WTC11 (cell line): ENCODE results near the gene ZNF205. TPM values are rescaled to one million over a fixed set of nuclear protein-coding genes. Genes with fewer than 3 reads are reported as not detected.

Experiments used
- ATAC-seq: fragments of 200-7000 bp; cut with Tn5 transposase; 2 replicates; pipeline ENCODE4 v1.10.0; 2021; ENCODE audit warnings: mild to moderate bottlenecking, moderate library complexity
- CTCF ChIA-PET: fragments of 300-600 bp; sonication (Branson Sonifier 250); formaldehyde crosslinking; loops from one replicate; lab custom pipeline; 2021; ENCODE audit warnings: antibody characterized with exemption; lab: Charles Lee
- POLR2A ChIA-PET: fragments of 350-600 bp; sonication (Branson Sonifier 250); formaldehyde crosslinking; loops from one replicate; lab custom pipeline; 2021; ENCODE audit warnings: antibody characterized with exemption; lab: Charles Lee
- DNase-seq: peaks from one replicate; pipeline ENCODE4 v3.0.0; 2021; ENCODE audit warnings: low spot score
- H3K27ac Mint-ChIP-seq: 2 replicates; pipeline ENCODE4 v1.8.0; 2021; ENCODE audit warnings: mixed read lengths
- H3K27me3 Mint-ChIP-seq: 2 replicates; pipeline ENCODE4 v1.8.0; 2021; ENCODE audit warnings: low read depth, mild to moderate bottlenecking, moderate library complexity, mixed read lengths
- H3K36me3 Mint-ChIP-seq: 2 replicates; pipeline ENCODE4 v1.8.0; 2021; ENCODE audit warnings: mixed read lengths
- H3K4me1 Mint-ChIP-seq: 2 replicates; pipeline ENCODE4 v1.8.0; 2022; ENCODE audit warnings: mixed read lengths
- H3K4me3 Mint-ChIP-seq: 2 replicates; pipeline ENCODE4 v1.8.0; 2021; ENCODE audit warnings: mild to moderate bottlenecking, moderate library complexity, mixed read lengths
- H3K9me3 Mint-ChIP-seq: 2 replicates; pipeline ENCODE4 v1.8.0; 2021; ENCODE audit warnings: mixed read lengths
- AFF4 ChIP-seq: sonication (generic); formaldehyde crosslinking; IDR thresholded peaks from 2 replicates; pipeline ENCODE4 v1.8.1; 2023; ENCODE audit warnings: mild to moderate bottlenecking, missing genetic modification reagents, borderline replicate concordance
- ARID4B ChIP-seq: sonication (generic); formaldehyde crosslinking; IDR thresholded peaks from 2 replicates; pipeline ENCODE4 v1.8.0; 2023; ENCODE audit warnings: missing genetic modification reagents, mild to moderate bottlenecking, borderline replicate concordance
- ATF1 ChIP-seq: sonication (generic); formaldehyde crosslinking; IDR thresholded peaks from 2 replicates; pipeline ENCODE4 v1.8.1; 2023; ENCODE audit warnings: mild to moderate bottlenecking, moderate library complexity, missing genetic modification reagents
- CBFB ChIP-seq: sonication (generic); formaldehyde crosslinking; IDR thresholded peaks from 2 replicates; pipeline ENCODE4 v1.8.1; 2022; ENCODE audit warnings: mild to moderate bottlenecking, low read depth, missing genetic modification reagents
- CREB1 ChIP-seq: sonication (generic); formaldehyde crosslinking; IDR thresholded peaks from 2 replicates; pipeline ENCODE4 v1.8.0; 2023; ENCODE audit warnings: mild to moderate bottlenecking, missing genetic modification reagents
- CTCF ChIP-seq: fragments of 200-600 bp; IDR thresholded peaks from 2 replicates; pipeline ENCODE4 v1.8.0; 2022; ENCODE audit warnings: antibody characterized with exemption
- ESRRA ChIP-seq: sonication (generic); formaldehyde crosslinking; IDR thresholded peaks from 2 replicates; pipeline ENCODE4 v1.8.1; 2022; ENCODE audit warnings: mild to moderate bottlenecking, missing genetic modification reagents, borderline replicate concordance
- FOXP4 ChIP-seq: sonication (generic); formaldehyde crosslinking; IDR thresholded peaks from 2 replicates; pipeline ENCODE4 v1.8.0; 2022; ENCODE audit warnings: mild to moderate bottlenecking, missing genetic modification reagents
- GTF2I ChIP-seq: fragments of 250-450 bp; sonication (Bioruptor Pico); conservative IDR thresholded peaks from 2 replicates; pipeline ENCODE4 v1.4.0; 2021; ENCODE audit warnings: mild to moderate bottlenecking
- HMGA2 ChIP-seq: fragments of 250-450 bp; sonication (Bioruptor Pico); IDR thresholded peaks from 2 replicates; pipeline ENCODE4 v1.4.0; 2021; ENCODE audit warnings: mild to moderate bottlenecking, moderate library complexity
- JAZF1 ChIP-seq: fragments of 250-450 bp; sonication (Bioruptor Pico); IDR thresholded peaks from 2 replicates; pipeline ENCODE4 v1.9.0; 2021; ENCODE audit warnings: moderate library complexity, mild to moderate bottlenecking, inconsistent platforms
- NFE2L1 ChIP-seq: sonication (generic); formaldehyde crosslinking; IDR thresholded peaks from 2 replicates; pipeline ENCODE4 v1.8.1; 2023; ENCODE audit warnings: missing genetic modification reagents
- NFYB ChIP-seq: sonication (generic); formaldehyde crosslinking; conservative IDR thresholded peaks from 2 replicates; pipeline ENCODE4 v1.8.0; 2022; ENCODE audit warnings: low read depth, missing genetic modification reagents
- OVOL2 ChIP-seq: fragments of 250-450 bp; sonication (Bioruptor Pico); IDR thresholded peaks from 2 replicates; pipeline ENCODE4 v1.9.0; 2021; ENCODE audit warnings: mild to moderate bottlenecking, borderline replicate concordance
- PRRX2 ChIP-seq: fragments of 250-450 bp; sonication (Bioruptor Pico); IDR thresholded peaks from 2 replicates; pipeline ENCODE4 v1.8.0; 2021; ENCODE audit warnings: mild to moderate bottlenecking
- RELA ChIP-seq: sonication (generic); formaldehyde crosslinking; IDR thresholded peaks from 2 replicates; pipeline ENCODE4 v1.8.1; 2022; ENCODE audit warnings: missing genetic modification reagents, mild to moderate bottlenecking, borderline replicate concordance
- SMAD4 ChIP-seq: sonication (generic); formaldehyde crosslinking; IDR thresholded peaks from 2 replicates; pipeline ENCODE4 v1.8.0; 2022; ENCODE audit warnings: mild to moderate bottlenecking, missing genetic modification reagents
- TEAD4 ChIP-seq: sonication (generic); formaldehyde crosslinking; IDR thresholded peaks from 2 replicates; pipeline ENCODE4 v1.8.0; 2022; ENCODE audit warnings: mild to moderate bottlenecking, missing genetic modification reagents
- ZBTB21 ChIP-seq: sonication (generic); formaldehyde crosslinking; IDR thresholded peaks from 2 replicates; pipeline ENCODE4 v1.8.1; 2023; ENCODE audit warnings: mild to moderate bottlenecking, missing genetic modification reagents, borderline replicate concordance
- ZNF219 ChIP-seq: sonication (generic); formaldehyde crosslinking; IDR thresholded peaks from 2 replicates; pipeline ENCODE4 v1.8.0; 2023; ENCODE audit warnings: missing genetic modification reagents, mild to moderate bottlenecking, borderline replicate concordance
- ZNF232 ChIP-seq: sonication (generic); formaldehyde crosslinking; IDR thresholded peaks from 2 replicates; pipeline ENCODE4 v1.8.0; 2022; ENCODE audit warnings: mild to moderate bottlenecking, missing genetic modification reagents
- ZNF317 ChIP-seq: sonication (generic); formaldehyde crosslinking; IDR thresholded peaks from 2 replicates; pipeline ENCODE4 v1.8.1; 2023; ENCODE audit warnings: low read depth, mild to moderate bottlenecking, moderate library complexity, missing genetic modification reagents, borderline replicate concordance
- ZNF416 ChIP-seq: fragments of 250-450 bp; sonication (Bioruptor Pico); IDR thresholded peaks from 2 replicates; pipeline ENCODE4 v1.9.0; 2021; ENCODE audit warnings: mild to moderate bottlenecking, inconsistent platforms
- ZNF423 ChIP-seq: fragments of 250-450 bp; sonication (Bioruptor Pico); IDR thresholded peaks from 2 replicates; pipeline ENCODE4 v2.1.2; 2022; ENCODE audit warnings: mild to moderate bottlenecking, moderate library complexity
- total RNA-seq: library from RNA; stranded (reverse); gene quantifications from 3 replicates; pipeline ENCODE4 v1.2.3, GENCODE V29; 2021

The ZNF205 gene
- total RNA-seq, 1 experiment from 2014 or later: 22.7 TPM

GRCh38 chr16:3133844-3134243 is 21.5 kb downstream of the ZNF205 start:
- DNase-seq (no peak), ATAC-seq (no peak)
- Mint-ChIP-seq H3K27me3 (no peaks in the 10 kb centered on the region), H3K4me3 (peak overlapping the region; percentile 98), H3K9me3 (no peaks in the 10 kb centered on the region), H3K27ac (peak overlapping the region; percentile 99), H3K4me1 (peaks cover 25% of the 10 kb centered on the region)
- POLR2A ChIA-PET: interaction anchor here (0.8 to 2.1 kb wide), 5 partner anchors 25 to 53 kb away, joined by 3 to 14 read pairs (median 4); no protein-coding TSS in a partner anchor
- CTCF ChIA-PET: interaction anchor here (0.8 to 3.0 kb wide), 9 partner anchors 14 to 106 kb away, joined by 3 to 47 read pairs (median 12); partner anchors contain the start of gene ZSCAN10
- TF ChIP-seq JAZF1 (CRISPR knock-in tag) (no peak), RELA (CRISPR knock-in tag) (no peak), ZNF416 (CRISPR knock-in tag) (no peak), TEAD4 (CRISPR knock-in tag) (no peak), CTCF (no peak), ZNF317 (CRISPR knock-in tag) (no peak), GTF2I (CRISPR knock-in tag) (no peak), OVOL2 (CRISPR knock-in tag) (no peak), CBFB (no peak), FOXP4 (CRISPR knock-in tag) (no peak), ZNF232 (CRISPR knock-in tag) (no peak), ARID4B (no peak)
- TF ChIP-seq, all 79 proteins: peak for 0
- H3K36me3 Mint-ChIP-seq: peaks cover 9% of the 10 kb centered on the region; the same call in 1 of the 2 replicates

GRCh38 chr16:3134338-3135125 is 22.1 kb downstream of the ZNF205 start, which contains the start of gene ZNF213:
ZNF213 (plus strand) TSS chr16:3135029; CDS start chr16:3137281, 2,252 bp downstream.
- ChIA-PET CTCF (interaction anchor here (0.6 to 3.0 kb wide), 28 partner anchors 10 to 419 kb away, joined by 3 to 47 read pairs (median 4); partner anchors contain the start of gene ZSCAN10), POLR2A (interaction anchor here (0.6 to 2.1 kb wide), 12 partner anchors 10 to 87 kb away, joined by 3 to 14 read pairs (median 4); no protein-coding TSS in a partner anchor)
- H3K4me3 Mint-ChIP-seq: peak within 1 kb of the TSS; percentile 98
- peaks cover 11% of the 10 kb centered on the region; the same call in 1 of the 2 replicates for H3K36me3 Mint-ChIP-seq
- H3K4me1 Mint-ChIP-seq: peaks cover 19% of the 10 kb centered on the region
- H3K9me3 Mint-ChIP-seq: no peaks in the 10 kb centered on the region
- peak; percentile 94 for ATAC-seq
- H3K27ac Mint-ChIP-seq: peak within 1 kb of the TSS; percentile 99
- H3K27me3 Mint-ChIP-seq: no peaks in the 10 kb centered on the region
- peak; percentile 94 for DNase-seq
- no peak for TF ChIP-seq ESRRA (CRISPR knock-in tag)
- no peak for TF ChIP-seq ZNF423 (CRISPR knock-in tag)
- no peak for TF ChIP-seq SMAD4 (CRISPR knock-in tag)
- TF ChIP-seq ZNF219: no peak
- no peak for TF ChIP-seq PRRX2 (CRISPR knock-in tag)
- no peak for TF ChIP-seq ZBTB21
- no peak for TF ChIP-seq AFF4 (CRISPR knock-in tag)
- TF ChIP-seq HMGA2: 0 out of 2 replicates have a peak, but pooled peaks have one; percentile 16
- TF ChIP-seq NFYB (CRISPR knock-in tag): peak; percentile 74
- no peak for TF ChIP-seq CREB1 (CRISPR knock-in tag)
- no peak for TF ChIP-seq ATF1 (CRISPR knock-in tag)
- TF ChIP-seq NFE2L1 (CRISPR knock-in tag): no peak
